ENCODE data around the gene NR1I3. TPM values are rescaled to one million over a fixed set of nuclear protein-coding genes. Genes with fewer than 3 reads are reported as not detected.
"Not testable (repeated sequence)": the region's sequence is repeated elsewhere in the genome, so short reads cannot be mapped to it uniquely, and the experiment has no call there.

NR1I3 gene
- total and polyA plus RNA-seq, 9 donors, result not detected

DNA sequence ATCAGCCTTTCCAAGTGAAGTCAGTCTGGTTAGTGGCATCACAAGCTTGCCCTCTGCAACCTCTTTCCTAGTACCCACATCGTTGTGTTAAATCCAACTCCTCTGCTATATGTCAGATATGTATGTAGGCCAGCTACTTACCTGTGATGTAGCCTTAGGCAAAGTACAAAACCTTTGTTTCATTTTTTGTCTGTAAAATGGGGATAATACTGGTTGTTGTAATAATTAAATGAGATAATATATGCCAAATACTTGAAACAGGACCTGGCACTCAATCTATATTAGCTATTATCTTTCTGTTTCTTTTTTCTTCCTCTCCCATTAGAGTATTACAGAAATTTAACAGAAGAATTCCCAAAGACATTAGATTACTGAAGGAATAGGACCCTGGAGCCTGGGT is 21.8 kb upstream of the NR1I3 start:
- TF ChIP-seq POLR2A (IDR thresholded peaks at IDR 0.05) (no peak), EP300 (IDR thresholded peaks at IDR 0.05) (no peak)
- TF ChIP-seq, protein P1, sequence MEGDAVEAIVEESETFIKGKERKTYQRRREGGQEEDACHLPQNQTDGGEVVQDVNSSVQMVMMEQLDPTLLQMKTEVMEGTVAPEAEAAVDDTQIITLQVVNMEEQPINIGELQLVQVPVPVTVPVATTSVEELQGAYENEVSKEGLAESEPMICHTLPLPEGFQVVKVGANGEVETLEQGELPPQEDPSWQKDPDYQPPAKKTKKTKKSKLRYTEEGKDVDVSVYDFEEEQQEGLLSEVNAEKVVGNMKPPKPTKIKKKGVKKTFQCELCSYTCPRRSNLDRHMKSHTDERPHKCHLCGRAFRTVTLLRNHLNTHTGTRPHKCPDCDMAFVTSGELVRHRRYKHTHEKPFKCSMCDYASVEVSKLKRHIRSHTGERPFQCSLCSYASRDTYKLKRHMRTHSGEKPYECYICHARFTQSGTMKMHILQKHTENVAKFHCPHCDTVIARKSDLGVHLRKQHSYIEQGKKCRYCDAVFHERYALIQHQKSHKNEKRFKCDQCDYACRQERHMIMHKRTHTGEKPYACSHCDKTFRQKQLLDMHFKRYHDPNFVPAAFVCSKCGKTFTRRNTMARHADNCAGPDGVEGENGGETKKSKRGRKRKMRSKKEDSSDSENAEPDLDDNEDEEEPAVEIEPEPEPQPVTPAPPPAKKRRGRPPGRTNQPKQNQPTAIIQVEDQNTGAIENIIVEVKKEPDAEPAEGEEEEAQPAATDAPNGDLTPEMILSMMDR (IDR thresholded peaks at IDR 0.05), result no peak
- WGBS, 3 donors, result 52 to 69% (median 68%) methylated on average over 1 of the region's 1 CpG
- intact Hi-C loops (cut with DNase I), result no loop called here

DNA sequence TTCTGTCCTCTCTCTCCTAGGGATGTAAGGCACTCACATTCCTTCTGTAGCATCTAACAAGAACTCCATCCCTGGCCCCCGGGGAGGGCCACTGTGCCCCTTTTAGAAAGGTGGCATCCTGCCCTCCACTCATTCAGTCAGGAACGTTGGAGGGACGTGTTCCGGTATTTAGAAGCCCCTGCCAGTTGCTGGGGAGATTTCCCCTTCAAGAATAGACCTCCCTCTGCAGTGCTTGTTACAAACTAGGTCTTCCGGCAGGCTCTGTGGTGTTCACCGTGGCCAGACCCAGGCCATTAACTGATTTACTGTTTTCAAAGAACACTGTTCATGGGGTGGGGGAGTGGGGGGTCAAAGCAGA is 21.3 kb upstream of the NR1I3 start:
- WGBS, 3 donors, result 38 to 42% (median 42%) methylated on average over 6 of the region's 6 CpGs
- Histone ChIP-seq H3K4me3 (peak overlapping the region; percentile 41), H3K9me3 (peaks cover 0 to 3% of the 10 kb centered on the region in 2 donors), H3K36me3 (no peaks in the 10 kb centered on the region), H3K27me3 (no peaks in the 10 kb centered on the region), H3K4me1 (ENCODE audit: insufficient read depth) (peaks cover 7% of the 10 kb centered on the region), H3K27ac (no peak overlapping the region)
- no peak for DNase-seq
- intact Hi-C loops (cut with DNase I), result no loop called here
- no peak for TF ChIP-seq POLR2A (IDR thresholded peaks at IDR 0.05)
- no peak for TF ChIP-seq EP300 (IDR thresholded peaks at IDR 0.05)
- TF ChIP-seq, protein P1 (IDR thresholded peaks at IDR 0.05), result no peak

More for the DNA sequence above, 21.8 kb upstream of the NR1I3 start:
- no peak overlapping the region for H3K4me3 ChIP-seq
- H3K27me3 ChIP-seq, result no peaks in the 10 kb centered on the region
- H3K4me1 ChIP-seq (ENCODE audit: insufficient read depth), result peaks cover 7% of the 10 kb centered on the region
- H3K27ac ChIP-seq, result no peak overlapping the region
- DNase-seq, result no peak
- peaks cover 0 to 3% of the 10 kb centered on the region in 2 donors for H3K9me3 ChIP-seq
- H3K36me3 ChIP-seq, result no peaks in the 10 kb centered on the region

DNA sequence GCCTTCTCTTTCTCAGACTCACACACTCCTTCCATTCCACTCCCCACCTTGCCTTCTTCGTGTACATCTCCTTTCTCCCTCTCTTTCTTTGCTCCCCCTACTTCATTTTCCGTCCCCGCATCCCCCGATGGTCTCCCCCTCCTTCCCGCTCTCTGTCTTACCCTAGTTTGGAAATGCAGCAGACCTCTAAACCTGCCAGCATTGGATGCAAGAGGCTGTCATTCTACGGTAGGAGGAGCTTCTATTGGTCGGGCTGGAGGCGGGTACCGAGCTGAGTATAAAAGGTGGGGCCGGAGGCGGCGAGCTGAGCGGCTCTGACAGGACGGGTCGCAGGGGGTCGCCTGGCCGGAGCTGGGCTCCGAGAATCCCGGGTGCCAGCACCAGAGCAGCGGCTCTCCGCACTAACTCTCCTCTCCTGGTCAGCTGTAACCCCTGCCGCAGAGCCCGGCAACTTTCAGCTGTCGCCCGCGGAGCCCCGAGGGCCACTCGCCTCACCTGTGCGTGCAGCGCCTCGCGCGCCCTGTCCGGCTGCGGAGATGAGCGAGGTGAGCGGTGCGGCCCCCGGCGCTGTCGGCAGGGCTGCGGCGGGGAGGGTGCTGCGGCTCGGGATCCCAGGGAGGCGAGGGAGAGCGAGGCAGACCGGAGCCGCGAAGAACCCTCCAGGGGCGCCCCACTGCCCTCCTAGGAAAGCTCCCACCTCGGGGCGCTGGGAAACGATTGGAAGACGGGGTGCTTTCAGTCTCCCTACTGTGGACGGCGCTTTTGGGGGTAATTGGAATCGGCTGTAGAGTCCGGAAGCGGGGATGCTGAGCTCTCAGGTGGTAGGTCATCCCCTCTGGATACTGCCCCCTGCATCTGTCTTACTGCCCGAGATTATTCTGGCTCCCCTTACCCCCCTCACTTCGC is 20.7 kb upstream of the NR1I3 start, which contains the start of gene PCP4L1:
Gene PCP4L1 (plus strand): TSS at position 307 of the 906 bp plus-strand sequence. CDS start 230 bp downstream, at position 537.
- Histone ChIP-seq H3K4me3 (peak within 1 kb of the TSS; percentile 41), H3K27me3 (no peaks in the 10 kb centered on the region), H3K4me1 (ENCODE audit: insufficient read depth) (peaks cover 7% of the 10 kb centered on the region), H3K36me3 (no peaks in the 10 kb centered on the region), H3K27ac (no peak within 1 kb of the TSS), H3K9me3 (peaks cover 0 to 3% of the 10 kb centered on the region in 2 donors)
- TF ChIP-seq POLR2A (IDR thresholded peaks at IDR 0.05) (no peak), EP300 (IDR thresholded peaks at IDR 0.05) (no peak)
- TF ChIP-seq, protein P1 (IDR thresholded peaks at IDR 0.05), result no peak
- peak; percentile 30 to 65 (median 57) for DNase-seq
- WGBS, 3 donors, result 2 to 3% (median 3%) methylated on average over 34 to 62 of the region's 62 CpGs
- intact Hi-C loops (cut with DNase I), result no loop called here

DNA sequence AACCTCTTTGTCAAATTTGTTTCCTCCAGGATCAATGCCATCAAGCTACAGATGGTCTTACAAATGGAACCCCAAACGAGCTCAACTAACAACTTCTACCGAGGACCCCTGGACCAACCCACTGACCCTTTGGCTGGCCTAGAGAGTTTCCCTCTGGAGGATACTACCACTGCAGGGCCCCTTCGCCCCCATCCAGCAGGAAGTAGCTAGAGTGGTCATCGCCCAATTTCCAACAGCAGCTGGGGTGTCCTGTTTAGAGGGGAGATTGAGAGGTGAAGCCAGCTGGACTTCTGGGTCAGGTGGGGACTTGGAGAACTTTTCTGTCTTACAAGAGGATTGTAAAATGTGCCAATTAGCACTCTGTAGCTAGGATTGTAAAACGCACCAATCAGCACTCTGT is 19.1 kb upstream of the NR1I3 start:
- intact Hi-C loops (cut with DNase I); H3K27ac ChIP-seq; H3K4me1 ChIP-seq (ENCODE audit: insufficient read depth); H3K4me3 ChIP-seq; H3K9me3 ChIP-seq; H3K27me3 ChIP-seq; H3K36me3 ChIP-seq; DNase-seq: not testable (repeated sequence)
- WGBS, 3 donors, result 92 to 98% (median 96%) methylated on average over 5 of the region's 5 CpGs

DNA sequence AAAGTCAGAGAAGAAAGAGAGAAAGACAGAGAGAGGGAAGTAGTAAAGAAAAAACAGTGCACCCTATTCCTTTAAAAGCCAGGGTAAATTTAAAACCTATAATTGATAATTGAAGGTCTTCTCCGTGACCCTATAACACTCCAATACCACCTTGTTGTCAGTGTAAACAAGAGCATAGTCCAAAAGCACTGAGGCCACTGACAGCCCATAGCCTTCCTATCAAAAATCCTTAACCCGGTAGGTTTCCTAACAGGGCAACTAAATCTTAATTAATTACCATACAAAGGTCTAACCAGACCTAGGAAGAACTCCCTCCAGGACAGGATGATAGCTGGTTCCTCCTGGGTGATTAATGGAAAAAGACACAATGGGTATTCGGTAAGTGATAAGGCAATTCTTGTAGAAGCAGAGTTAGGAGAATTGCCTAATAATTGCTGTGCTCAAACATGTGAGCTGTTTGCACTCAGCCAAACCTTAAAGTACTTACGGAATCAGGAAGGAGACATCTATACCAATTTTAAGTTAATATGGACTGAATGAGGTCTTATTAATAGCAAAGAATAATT is 18.0 kb upstream of the NR1I3 start:
- intact Hi-C loops (cut with DNase I), result not testable (repeated sequence)

DNA sequence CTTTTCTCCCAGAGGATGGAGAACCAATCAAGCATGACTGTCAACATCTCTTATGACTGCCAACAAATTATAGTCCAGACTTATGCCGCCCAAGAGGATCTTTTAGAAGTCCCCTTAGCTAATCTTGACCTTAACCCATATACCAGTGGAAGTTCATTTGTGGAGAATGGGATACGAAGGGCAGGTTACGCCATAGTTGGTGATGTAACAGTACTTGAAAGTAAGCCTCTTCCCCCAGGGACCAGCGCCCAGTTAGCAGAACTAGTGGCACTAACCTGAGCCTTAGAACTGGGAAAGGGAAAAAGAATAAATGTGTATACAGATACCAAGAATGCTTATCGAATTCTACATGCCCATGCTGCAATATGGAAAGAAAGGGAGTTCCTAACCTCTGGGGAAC is 17.3 kb upstream of the NR1I3 start:
- H3K27ac ChIP-seq; intact Hi-C loops (cut with DNase I); H3K4me1 ChIP-seq (ENCODE audit: insufficient read depth); H3K9me3 ChIP-seq; H3K36me3 ChIP-seq; H3K4me3 ChIP-seq; DNase-seq; H3K27me3 ChIP-seq: not testable (repeated sequence)
- 77 to 84% (median 83%) methylated on average over 5 of the region's 5 CpGs for WGBS, 3 donors

More for the DNA sequence above, 18.0 kb upstream of the NR1I3 start:
- H3K4me3 ChIP-seq; H3K9me3 ChIP-seq; H3K27me3 ChIP-seq; DNase-seq; H3K4me1 ChIP-seq (ENCODE audit: insufficient read depth); H3K36me3 ChIP-seq; H3K27ac ChIP-seq: not testable (repeated sequence)
- 85 to 88% (median 88%) methylated on average over 4 of the region's 4 CpGs for WGBS, 3 donors

Data from ovary (tissue), 9 donors.